ENCODE measurements around the gene ATXN10. TPM values are rescaled to one million over a fixed set of nuclear protein-coding genes. Genes with fewer than 3 reads are reported as not detected.
"Not testable (repeated sequence)": the region's sequence is repeated elsewhere in the genome, so short reads cannot be mapped to it uniquely, and the experiment has no call there.

Gene ATXN10
- total RNA-seq, 1 experiment from 2014 or later, result 116 TPM

- peak; percentile 78 for DNase-seq (ENCODE audit: low read depth)
These were observed 7.6 kb downstream of the ATXN10 start for GRCh38 chr22:45678961-45679912.

- DNase-seq (ENCODE audit: low read depth), result peak; percentile 42
These were observed 9.5 kb downstream of the ATXN10 start for GRCh38 chr22:45680932-45681700.

- no peak for DNase-seq (ENCODE audit: low read depth)
These were observed 10.4 kb downstream of the ATXN10 start for GRCh38 chr22:45682064-45682463.

GRCh38 chr22:45682773-45683172, 11.1 kb downstream of the ATXN10 start:
- DNase-seq (ENCODE audit: low read depth), result not testable (repeated sequence)

GRCh38 chr22:45683248-45683647, 11.6 kb downstream of the ATXN10 start:
- DNase-seq (ENCODE audit: low read depth), result no peak

GRCh38 chr22:45683680-45684079, 12.0 kb downstream of the ATXN10 start:
- no peak for DNase-seq (ENCODE audit: low read depth)

- DNase-seq (ENCODE audit: low read depth), result peak; percentile 43
These were observed 12.5 kb downstream of the ATXN10 start for GRCh38 chr22:45684169-45684568.

- no peak for DNase-seq (ENCODE audit: low read depth)
These were observed 13.3 kb downstream of the ATXN10 start for GRCh38 chr22:45684752-45685574.

- DNase-seq (ENCODE audit: low read depth), result no peak
These were observed 14.4 kb downstream of the ATXN10 start for GRCh38 chr22:45686004-45686403.

- DNase-seq (ENCODE audit: low read depth), result no peak
These were observed 15.2 kb downstream of the ATXN10 start for GRCh38 chr22:45686836-45687235.

- DNase-seq (ENCODE audit: low read depth), result peak; percentile 64
These were observed 17.0 kb downstream of the ATXN10 start for GRCh38 chr22:45688600-45689080.

- DNase-seq (ENCODE audit: low read depth), result no peak
These were observed 17.6 kb downstream of the ATXN10 start for GRCh38 chr22:45689211-45689610.

GRCh38 chr22:45690008-45690407, 18.4 kb downstream of the ATXN10 start:
- no peak for DNase-seq (ENCODE audit: low read depth)

GRCh38 chr22:45692549-45692948, 20.9 kb downstream of the ATXN10 start:
- DNase-seq (ENCODE audit: low read depth), result no peak

- DNase-seq (ENCODE audit: low read depth), result no peak
These were observed 22.2 kb downstream of the ATXN10 start for GRCh38 chr22:45693835-45694234.

- no peak for DNase-seq (ENCODE audit: low read depth)
These were observed 24.6 kb downstream of the ATXN10 start for GRCh38 chr22:45696227-45696626.

- no peak for DNase-seq (ENCODE audit: low read depth)
These were observed 26.5 kb downstream of the ATXN10 start for GRCh38 chr22:45698094-45698493.

- DNase-seq (ENCODE audit: low read depth), result no peak
These were observed 31.3 kb downstream of the ATXN10 start for GRCh38 chr22:45702981-45703380.

GRCh38 chr22:45703758-45704157, 32.1 kb downstream of the ATXN10 start:
- DNase-seq (ENCODE audit: low read depth), result no peak

- DNase-seq (ENCODE audit: low read depth), result no peak
These were observed 33.0 kb downstream of the ATXN10 start for GRCh38 chr22:45704648-45705047.

GRCh38 chr22:45707605-45708004, 36.0 kb downstream of the ATXN10 start:
- no peak for DNase-seq (ENCODE audit: low read depth)

GRCh38 chr22:45708145-45708544, 36.5 kb downstream of the ATXN10 start:
- DNase-seq (ENCODE audit: low read depth), result no peak
